Spleen (tissue), 7 donors: ENCODE results near the gene NCLN.

Experiments
- POLR2AphosphoS5 ChIP-seq, 3 donors: sonication (generic); formaldehyde crosslinking; IDR thresholded peaks; one replicate each; pipeline ENCODE4 v1.5.1; 2017; ENCODE audit warnings: antibody characterized with exemption in 3 of 3
- TF ChIP-seq, protein P1 (sequence below), 11 experiments: fragments of 200-600 bp in 7 of 11; fragments of 450-650 bp in 4 of 11; sonication (generic) in 4 of 11; IDR thresholded peaks in 8 of 11; conservative IDR thresholded peaks in 3 of 11; 1 replicate in 7 of 11; 2 replicates in 4 of 11; pipeline versions ENCODE4 v1.4.0 to v1.8.0; 2016 to 2021; ENCODE audit warnings: antibody characterized with exemption in 11 of 11, inconsistent platforms in 4 of 11, mild to moderate bottlenecking in 1 of 11
- donor health status: DM: no; HTN: no; CAD: no; lungs with moderate emphysema.
- donor health status: DM: no; HTN: no; CAD: no.
- donor health status: DM: no; HTN: no; CAD: no.

DNA sequence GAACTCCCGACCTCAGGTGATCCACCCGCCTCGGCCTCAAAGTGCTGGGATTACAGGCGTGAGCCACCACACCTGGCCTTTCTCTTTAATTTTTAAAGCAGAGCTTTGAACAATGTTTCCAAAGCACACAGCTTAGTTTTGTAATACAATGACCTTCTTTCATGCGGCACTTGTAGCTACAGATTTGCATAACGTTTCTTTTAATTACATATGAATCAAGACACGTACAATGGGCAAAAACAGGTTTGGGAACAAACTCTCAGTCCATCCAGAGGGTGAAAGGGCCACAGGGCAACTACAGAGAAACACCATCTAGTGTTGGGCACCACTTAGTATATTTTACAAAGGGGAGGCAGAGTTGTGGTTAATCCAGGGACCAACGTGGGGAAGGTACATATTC, 26.2 kb upstream of the NCLN start:
- TF ChIP-seq, protein P1, sequence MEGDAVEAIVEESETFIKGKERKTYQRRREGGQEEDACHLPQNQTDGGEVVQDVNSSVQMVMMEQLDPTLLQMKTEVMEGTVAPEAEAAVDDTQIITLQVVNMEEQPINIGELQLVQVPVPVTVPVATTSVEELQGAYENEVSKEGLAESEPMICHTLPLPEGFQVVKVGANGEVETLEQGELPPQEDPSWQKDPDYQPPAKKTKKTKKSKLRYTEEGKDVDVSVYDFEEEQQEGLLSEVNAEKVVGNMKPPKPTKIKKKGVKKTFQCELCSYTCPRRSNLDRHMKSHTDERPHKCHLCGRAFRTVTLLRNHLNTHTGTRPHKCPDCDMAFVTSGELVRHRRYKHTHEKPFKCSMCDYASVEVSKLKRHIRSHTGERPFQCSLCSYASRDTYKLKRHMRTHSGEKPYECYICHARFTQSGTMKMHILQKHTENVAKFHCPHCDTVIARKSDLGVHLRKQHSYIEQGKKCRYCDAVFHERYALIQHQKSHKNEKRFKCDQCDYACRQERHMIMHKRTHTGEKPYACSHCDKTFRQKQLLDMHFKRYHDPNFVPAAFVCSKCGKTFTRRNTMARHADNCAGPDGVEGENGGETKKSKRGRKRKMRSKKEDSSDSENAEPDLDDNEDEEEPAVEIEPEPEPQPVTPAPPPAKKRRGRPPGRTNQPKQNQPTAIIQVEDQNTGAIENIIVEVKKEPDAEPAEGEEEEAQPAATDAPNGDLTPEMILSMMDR (IDR thresholded peaks at IDR 0.05 in 8 of 11, conservative IDR thresholded peaks at IDR 0.05 in 3 of 11), result no peak
- no peak for TF ChIP-seq POLR2AphosphoS5 (IDR thresholded peaks at IDR 0.05)
